HG02759 (cell line): ENCODE measurements around the gene POFUT2.

Source experiments
- ATAC-seq: cut with Tn5 transposase; IDR thresholded peaks from one replicate; pipeline ENCODE4 v1.9.1; 2021; ENCODE audit warnings: mild to moderate bottlenecking, moderate library complexity; ENCODE audit not compliant: unreplicated experiment

POFUT2 gene

DNA sequence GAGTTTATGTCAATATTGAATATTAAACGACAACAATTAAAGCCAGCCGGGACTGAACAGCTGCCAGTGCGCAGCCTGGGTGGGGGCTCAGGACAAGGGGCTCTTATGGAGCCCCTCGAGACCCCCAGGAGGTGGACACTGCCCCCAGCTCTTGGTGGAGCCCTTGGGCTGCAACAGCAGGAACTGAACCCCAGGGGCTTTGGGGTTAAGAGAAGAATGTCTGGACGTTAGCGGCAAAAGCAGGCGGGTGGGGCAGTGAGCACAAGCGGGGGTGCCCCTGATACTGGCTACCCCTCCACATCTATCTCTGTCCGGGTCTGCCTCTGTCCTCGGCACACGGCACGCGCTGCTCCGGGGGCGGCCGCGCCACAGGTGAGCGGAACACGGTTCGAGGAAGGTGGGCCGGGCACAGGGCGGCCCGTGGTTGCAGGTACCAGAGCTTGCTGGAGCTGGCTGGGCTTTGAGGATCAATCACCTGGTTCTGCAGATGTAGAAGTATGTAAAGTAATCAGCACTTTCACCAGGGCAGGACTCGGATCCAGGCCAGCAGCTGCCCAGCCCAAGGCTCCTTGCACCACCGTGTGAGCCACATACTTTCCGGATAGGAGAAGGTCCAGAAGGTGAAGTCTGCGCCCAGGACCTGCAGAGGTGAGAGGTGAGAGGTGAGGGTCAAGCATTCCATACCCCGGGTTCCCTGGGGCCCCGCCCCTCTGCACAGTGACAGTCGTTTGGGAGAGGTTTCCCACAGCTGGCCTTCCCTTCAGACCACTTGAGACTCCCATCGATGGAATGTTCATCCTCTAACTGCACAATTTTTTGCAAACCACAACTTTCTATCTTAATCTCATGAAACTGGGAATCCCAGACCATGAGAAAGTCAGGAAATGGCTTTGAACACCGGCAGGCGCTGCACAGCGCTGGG, 12.4 kb upstream of the POFUT2 start:
- ATAC-seq, result no peak

DNA sequence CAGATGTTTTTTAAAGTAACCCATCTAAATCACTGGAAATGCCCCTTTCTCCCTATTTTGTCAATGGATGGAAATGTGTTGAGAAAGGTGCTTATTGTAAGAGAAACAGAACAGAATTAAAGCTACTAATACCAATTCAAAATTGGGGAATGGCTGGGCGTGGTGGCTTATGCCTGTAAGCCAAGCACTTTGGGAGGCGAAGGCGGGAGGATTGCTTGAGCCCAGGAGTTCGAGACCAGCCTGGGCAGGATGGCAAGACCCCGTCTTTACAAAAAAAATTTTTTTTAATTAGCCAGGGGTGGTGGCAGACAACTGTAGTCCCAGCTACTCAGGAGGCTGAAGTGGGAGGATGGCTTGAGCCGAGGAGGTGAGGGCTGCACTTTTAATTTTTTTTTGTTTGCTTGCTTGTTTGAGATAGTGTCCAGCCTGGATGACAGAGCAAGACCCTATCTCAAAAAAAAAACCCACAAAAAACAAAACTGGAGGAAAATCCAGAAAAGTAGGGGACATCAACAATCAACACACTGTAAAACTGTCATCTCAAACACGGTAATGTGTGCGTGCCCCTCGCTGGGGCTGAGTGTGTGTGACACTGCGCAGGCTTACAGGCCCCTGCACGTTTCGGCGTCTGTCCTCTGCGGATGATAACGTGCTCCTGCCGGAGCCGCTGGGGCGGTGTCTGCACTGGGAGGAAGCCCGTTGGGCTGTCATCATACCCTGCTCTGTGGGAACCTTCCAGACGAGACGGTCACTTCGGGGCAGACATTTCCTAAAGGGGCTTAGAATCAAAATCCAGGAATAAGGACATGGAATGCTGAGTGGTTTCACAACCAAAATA, 11.6 kb upstream of the POFUT2 start:
- no peak for ATAC-seq

DNA sequence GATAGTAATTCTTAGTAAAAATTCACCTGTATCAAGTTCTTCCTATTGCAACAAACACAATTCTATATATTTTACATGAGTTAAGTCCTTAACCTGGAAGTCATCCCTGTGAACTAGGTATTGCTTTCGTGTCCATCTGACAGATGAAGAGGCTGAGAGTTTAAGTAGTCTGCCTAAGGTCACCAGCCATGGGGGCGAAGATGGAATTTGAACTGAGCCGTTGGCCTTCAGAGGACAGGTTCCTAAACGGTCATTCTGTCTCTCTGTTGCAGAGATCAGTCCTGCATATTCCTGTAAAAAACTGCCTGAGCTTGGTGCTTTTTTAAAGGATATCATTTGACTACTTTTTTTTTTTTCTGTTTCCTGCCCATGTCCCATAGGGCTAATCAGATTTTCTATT, 10.2 kb upstream of the POFUT2 start:
- ATAC-seq, result no peak

DNA sequence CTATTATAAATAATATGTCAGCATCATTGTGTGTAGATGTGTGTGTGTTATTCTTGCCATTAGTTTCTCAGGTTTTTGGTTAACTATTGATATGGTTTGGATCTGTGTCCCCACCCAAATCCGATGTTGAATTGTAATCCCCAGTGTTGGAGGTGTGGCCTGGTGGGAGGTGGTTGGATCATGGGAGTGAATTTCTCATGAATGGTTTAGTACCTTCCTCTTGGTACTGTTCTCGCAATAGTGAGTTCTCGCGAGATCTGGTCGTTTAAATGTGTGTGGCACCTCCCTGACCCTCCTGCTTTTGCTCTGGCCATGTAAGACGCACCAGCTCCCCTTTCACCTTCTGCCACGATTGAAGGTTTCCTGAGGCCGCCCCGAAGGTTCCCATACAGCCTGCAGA, 9.6 kb upstream of the POFUT2 start:
- ATAC-seq, result no peak

DNA sequence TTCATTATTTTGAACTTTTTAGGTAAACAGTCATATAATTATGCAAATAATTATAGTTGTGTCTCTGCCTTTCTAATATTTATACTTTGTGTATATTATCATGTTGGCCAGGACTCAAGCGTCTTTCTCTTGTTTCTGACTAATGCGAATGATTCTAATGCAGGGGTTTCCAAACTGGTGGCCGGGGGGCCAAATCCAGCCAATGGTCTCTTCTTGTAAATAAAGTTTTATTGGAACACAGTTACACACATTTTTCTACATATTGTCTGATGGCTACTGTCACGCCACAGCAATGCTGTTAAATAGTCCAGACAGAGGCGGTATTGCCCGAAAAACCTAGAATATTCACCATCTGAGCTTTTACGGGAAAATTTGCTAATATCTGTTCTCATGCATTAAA, 8.9 kb upstream of the POFUT2 start:
- ATAC-seq, result no peak

DNA sequence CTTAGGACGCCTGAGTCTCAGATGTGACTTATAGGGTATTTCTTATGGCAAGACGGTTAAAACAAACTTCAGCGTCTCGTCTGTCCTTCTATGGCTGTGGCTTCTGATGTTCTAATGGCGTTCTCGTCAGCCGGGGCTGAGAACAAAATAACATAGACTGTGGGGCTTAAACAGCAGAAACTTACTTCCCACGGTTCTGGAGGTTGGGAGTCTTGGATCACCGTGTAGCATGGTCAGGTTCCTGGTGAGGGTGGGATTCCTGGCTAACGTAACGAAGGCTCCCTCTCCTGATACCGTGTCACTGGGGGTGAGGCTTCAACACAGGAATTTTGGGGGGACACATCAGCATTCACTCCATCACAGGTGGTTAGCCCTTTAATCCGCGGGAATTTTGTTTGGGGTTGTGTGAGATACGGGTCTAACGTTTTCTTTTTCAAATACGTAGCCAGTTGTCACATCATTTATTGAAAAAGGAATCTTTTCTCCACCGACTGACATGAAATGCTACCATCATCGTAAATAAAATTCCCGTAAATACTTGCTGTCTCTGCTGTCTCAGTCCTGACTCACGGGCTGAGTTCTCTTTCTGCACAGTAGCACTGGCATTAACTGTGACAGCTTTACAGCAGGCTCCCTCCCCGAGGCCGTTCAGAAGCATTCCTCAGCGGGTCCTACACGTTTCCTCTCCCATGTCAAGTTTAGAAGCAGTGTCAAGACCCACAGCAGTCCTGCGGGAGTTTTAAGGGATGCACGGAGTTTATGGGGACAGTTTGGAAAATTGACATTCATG, 8.1 kb upstream of the POFUT2 start:
- no peak for ATAC-seq

DNA sequence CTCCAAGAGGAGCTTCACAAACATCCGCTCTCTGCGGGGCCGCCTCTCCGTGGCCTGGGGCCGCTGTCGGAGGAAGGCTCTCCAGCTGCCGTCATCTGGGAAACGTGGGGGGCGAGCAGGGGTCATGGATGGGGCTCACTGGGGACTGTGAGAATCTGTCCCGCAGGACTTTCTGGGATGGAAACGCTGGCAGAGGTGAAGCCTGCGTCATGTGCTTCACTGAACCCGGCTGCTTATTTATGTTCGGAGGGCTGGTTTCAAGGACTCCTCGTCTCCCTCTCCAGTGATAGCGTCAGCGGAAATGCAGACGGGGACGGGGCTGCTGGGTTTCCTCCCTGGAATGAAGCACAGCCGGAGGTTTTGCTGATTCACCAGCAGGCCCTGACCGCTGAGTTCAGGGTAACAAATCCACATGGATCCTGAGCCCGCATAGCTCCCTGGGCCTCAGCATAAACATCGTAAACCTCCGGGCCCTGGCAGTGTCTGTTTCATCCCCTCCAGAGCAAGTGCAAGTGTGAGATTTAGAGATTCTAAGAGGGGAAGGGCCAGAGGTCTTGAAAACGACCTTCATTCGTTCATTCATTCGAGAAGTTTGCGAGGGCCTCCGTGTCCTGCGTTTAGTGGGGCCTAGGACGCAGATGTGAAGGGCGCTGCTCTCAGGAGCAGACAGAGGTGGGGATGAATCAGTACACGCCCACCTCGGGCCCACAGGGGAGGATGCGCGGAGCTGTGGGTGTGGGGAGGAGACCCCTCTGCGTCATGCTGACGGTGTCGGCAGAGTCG, 7.0 kb upstream of the POFUT2 start:
- no peak for ATAC-seq

DNA sequence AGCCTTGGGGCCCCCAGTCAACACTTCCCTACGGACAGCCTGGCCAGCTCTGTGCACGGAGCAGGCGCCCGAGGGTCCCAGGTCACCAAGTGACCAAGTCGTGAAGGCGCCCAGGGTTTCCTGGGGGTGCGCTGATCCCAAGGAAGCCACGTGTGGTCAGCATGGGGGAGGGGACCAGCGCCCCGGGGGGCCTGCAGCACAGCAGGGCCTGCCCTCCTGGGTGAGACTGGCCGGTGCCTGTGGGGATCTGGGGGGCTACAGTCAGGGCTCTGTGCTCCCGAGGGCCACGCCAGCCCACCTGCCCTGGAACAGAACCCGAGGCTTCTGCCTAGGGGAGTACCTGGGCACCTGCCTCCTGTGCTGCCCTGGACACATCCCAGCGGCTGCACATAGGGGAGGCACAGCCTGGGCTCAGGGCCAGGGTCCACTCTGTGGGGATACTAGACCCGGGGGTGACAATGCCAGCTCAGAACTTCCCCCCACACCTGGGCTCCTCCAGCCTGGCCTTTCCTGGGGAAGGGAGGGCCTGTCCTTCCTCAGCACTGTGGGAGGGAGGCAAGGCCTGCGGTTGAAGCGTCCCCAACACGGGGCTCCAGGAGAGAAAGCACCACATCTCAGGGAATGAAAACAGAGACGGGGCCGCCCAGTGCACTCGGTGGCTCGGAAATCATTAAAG, 6.2 kb upstream of the POFUT2 start:
- ATAC-seq, result no peak

DNA sequence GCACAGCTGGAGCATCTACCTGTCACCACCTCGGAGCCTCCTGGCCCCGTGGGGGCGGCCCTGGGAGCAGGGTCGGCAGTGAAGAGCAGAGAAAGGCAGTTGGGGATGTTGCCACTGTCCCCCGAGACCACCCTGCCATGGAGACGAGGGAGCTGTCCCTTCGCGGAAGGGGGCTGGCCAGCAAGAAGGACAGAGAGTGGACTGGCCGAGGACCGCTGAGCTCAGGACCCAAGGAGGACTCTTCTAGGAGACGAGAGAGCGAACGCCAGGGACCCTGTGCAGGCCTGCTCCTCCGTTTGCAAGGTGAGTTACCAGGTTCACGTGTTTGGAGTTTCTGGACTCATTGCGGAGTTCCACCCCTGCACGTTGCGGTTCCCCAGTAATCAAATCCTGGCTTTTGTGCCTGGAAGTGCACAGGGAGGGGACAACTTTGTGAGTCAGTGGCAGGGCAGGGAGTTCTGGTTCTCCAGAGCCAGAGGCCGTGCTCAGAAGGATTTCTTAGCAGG, 5.6 kb upstream of the POFUT2 start:
- ATAC-seq, result no peak

DNA sequence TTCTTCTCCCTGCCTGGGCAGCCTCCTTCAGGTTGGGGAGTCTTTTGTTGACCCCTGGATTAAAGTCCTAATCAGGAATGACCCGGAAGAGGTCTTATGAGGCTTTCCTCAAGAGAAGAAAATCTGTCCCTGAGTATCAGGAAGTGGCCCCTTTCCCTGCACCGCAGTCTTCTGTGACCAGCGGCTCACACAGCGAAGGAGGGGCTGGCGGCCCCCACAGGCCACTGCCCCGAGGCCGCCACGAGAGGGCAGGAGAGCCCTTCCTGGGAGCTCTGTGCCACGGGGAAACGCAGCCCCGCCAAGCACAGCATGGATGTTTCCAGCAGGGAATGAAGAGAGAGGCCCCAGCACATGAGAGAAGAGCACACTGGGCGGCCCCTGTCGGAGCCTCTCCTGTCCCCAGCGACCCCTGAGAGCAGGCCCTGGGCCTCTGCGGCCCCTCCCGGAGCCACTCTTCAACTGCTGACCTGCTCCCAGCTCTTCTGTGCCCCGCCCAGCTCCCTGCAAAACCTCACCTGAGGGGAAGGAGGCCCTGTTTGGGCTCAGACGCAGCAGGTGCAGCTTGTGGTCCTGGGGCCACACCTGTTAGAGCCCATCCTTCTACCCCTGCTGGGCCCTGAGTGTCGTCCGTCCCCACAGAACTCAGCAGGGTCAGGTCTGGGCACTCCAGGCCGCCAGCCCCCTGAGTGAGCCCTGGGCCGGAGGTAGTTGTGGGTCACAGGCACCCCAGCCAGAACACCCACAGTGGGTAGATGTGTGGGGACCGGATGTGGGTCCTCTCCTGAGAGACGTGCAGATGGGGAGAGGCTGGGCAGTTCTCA, 4.9 kb upstream of the POFUT2 start:
- no peak for ATAC-seq

DNA sequence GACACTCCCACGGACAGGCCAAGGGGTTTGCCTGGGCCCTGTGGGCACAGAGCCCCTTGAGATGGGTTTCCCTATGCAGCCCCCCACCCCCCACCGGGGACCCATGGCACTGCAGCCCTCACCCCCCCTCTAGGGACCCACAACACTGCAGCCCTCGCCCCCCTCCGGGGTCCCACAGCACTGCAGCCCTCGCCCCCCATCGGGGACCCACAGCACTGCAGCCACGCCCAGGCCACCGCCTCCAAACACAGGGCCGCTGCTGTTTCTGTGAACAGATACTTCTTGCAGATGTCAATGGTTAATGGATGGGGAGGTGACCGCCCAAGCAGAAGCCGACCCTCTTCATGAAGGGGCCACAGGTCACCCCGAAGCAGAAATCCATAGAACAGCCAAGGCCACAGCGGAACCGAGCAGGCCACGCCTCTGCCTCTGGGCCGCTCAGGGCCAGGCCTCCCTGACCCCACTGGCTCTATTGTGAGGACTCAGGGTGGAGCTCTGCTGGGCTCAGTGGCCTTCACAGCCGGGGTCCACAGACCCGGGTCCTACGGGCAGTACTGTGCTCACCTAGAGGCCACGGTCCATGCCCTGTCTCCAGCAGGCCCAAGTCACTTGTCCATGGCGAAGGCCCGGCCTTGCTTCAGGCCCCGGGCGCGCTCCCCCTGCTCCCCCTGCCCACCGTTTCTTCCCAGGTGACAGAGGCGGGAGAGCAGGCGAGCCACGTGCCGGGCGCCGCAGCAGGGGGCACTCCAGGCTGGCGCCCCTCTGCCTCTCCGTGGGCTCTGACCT, 4.1 kb upstream of the POFUT2 start:
- no peak for ATAC-seq

DNA sequence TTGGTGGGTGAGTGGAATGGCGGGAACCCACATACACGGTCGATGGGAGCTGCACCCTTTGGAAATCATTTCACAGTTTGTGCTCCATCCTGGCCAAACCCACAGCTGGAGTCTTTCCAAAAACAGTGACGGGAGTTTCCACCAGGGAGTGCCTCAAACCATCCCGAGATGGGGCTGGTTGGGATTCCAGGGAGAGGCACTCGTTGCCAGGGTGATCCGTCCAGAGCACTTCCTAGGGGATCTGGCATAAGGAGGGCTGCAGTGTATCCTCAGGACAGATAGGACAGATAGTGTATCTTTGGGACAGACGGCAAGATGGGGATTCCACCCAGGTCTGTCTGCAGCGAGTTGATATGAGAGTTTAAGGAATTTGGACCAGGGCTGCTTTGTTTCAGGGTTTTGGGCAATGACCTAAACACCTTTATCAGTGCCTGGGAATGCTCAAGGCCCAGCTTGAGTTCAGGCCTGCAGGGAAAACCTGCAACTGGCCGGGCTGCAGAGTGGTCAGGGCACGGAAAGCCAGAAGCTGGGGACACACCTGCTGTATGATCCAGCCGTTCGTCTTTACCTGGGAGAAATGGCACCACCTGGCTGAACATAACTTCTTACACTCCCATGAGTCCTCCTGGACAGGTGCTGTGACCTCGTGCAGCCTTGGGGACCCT, 3.4 kb upstream of the POFUT2 start:
- no peak for ATAC-seq

DNA sequence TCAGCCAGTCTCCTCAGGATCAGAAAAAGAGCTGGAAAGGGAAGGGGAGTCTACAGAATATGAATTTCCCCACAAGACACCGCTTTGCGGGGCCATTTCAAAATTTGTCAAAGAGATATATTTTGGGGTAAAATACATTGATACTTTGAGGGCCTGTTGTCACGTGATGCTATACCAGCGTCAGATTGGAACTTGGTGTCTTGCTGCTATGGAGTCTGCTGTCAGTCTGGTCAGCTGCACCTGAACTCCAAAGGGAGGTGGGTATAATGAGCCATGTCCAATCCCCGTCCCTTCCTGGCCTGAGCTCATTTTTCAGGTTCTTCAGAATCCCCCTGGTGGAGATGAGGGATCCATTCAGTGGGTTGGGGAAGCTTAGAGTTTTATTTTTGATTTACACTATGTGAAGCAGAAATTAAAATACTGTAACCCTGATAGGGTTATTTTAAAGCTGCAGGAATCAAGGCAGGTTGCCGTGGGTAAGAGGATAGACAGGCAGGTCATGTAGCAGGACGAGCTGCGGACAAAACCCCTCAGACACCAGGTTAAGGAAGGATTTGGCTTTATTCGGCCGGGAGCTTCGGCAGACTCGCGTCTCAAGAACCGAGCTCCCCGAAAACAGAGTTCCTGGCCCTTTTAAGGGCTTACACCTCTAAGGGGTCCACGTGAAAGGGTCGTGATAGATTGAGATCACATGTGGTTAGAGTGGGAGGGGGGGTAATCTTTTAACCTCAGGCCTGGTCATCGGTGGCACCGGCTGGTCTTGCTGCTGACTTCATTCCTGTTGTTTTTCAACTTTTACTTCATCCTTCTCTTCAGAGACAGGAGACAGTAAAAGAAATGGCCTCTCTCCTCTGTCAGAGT, 2.2 kb upstream of the POFUT2 start:
- no peak for ATAC-seq

DNA sequence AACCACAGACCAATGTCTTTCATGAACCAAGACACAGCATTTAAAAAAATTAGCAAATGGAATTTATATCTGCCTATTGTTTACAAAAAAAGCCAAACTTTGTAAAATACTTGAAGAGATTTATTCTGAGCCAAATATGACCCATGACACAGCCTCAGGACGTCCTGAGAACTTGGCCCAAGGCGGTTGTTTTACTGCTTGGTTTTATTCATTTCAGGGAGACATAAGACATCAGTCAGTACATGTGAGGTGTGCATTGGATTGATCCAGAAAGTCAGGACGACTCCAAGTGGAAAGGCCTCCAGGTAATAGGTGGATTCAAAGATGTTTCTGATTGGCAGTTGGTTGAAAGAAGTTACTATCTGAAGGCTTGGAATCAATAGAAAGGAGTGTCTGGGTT, 1.4 kb upstream of the POFUT2 start:
- ATAC-seq, result no peak

DNA sequence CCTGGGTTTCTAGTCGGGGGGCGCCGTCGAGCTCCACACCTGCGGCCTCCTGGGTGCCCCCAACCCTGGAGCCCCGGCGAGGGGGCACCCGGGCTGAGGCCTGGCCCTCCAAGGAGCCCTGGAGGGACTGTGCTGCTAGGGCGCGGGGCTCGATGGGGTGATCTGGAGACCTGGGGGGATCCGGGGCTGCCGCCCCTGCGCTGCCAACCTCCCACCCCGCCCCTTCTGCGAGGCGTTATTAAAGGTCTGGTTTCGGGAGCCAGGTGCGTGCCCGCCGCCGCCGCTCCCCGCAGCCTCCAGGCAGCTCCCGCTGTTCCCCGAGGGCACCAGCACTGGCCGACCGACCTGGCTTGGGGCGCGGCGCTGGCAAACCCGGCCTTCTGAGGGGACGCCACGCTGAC, 746 bp upstream of the POFUT2 start:
- no peak for ATAC-seq

DNA sequence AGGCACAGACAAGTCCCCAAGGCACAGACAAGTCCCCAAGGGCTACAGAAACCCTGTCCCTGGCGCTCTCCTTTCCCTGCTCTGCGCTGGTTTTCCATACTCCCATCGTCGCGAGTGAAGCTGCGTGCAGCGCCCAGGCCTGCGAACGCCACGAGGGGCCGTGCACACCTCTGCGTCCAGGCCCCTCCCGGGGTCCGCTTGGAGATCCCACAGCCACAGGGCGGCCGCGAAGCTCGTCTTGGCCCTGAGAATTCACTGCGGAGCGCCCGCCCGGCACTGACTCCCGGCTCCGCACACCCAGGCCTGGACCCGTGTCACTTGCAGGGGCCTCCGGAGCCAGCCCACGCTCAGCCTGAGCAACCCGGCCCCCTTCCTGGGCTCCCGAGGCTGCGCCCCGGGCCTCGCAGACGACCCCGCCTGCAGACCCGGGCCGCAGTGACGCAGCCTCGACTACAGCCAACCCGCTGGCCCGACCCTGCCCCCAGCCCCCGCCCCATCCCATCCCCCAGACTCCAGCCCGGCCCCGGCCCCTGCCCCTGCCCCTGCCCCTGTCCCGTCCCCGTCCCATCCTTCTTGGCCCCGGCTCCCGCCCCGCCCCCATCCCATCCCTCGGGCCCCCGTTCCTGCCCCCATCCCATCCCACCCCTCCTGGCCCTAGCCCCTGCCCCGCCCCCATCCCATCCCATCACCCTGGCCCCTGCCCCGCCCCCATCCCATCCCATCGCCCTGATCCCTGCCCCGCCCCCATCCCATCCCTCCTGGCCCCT, 841 bp downstream of the POFUT2 start:
- ATAC-seq, result no peak
